GM23338 (cell line): ENCODE data around the gene ZBTB9. TPM values are rescaled to one million over a fixed set of nuclear protein-coding genes. Genes with fewer than 3 reads are reported as not detected.
"Not testable (repeated sequence)": the region's sequence is repeated elsewhere in the genome, so short reads cannot be mapped to it uniquely, and the experiment has no call there.

Source experiments
- ATAC-seq: fragments of 200-7000 bp; cut with Tn5 transposase; 3 replicates; pipeline ENCODE4 v1.9.1; 2020
- DNase-seq: peaks from one replicate; pipeline ENCODE4 v3.0.0-alpha.2; 2015; ENCODE audit warnings: low spot score
- H2AFZ ChIP-seq: fragments of 200-600 bp; sonication (generic); 2 replicates; pipeline ENCODE4 v1.8.0; 2016; ENCODE audit warnings: antibody characterized with exemption, mild to moderate bottlenecking, moderate library complexity
- H3F3A ChIP-seq: fragments of 200-600 bp; sonication (generic); replicated peaks from 2 replicates; pipeline ENCODE4 v1.8.0; 2017; ENCODE audit warnings: antibody characterized with exemption, mixed run types, low read depth
- H3K27ac ChIP-seq: fragments of 200-600 bp; sonication (generic); 2 replicates; pipeline ENCODE4 v1.6.1; 2016; ENCODE audit warnings: low read depth
- H3K27me3 ChIP-seq: fragments of 200-600 bp; sonication (generic); 2 replicates; pipeline ENCODE4 v1.8.0; 2016; ENCODE audit warnings: mild to moderate bottlenecking, mixed run types, moderate library complexity; ENCODE audit not compliant: insufficient read depth
- H3K36me3 ChIP-seq: fragments of 200-600 bp; sonication (generic); 2 replicates; pipeline ENCODE4 v1.8.0; 2016; ENCODE audit warnings: mild to moderate bottlenecking; ENCODE audit not compliant: insufficient read depth
- H3K4me1 ChIP-seq: fragments of 200-600 bp; sonication (generic); 2 replicates; pipeline ENCODE4 v1.8.0; 2016; ENCODE audit warnings: mild to moderate bottlenecking, moderate library complexity; ENCODE audit not compliant: insufficient read depth
- H3K4me2 ChIP-seq: fragments of 200-600 bp; sonication (generic); 2 replicates; pipeline ENCODE4 v1.7.1; 2017; ENCODE audit warnings: mixed run types
- H3K4me3 ChIP-seq: fragments of 200-600 bp; sonication (generic); 2 replicates; pipeline ENCODE4 v1.6.1; 2016; ENCODE audit warnings: mixed run types
- H3K79me2 ChIP-seq: fragments of 200-600 bp; sonication (generic); replicated peaks from 2 replicates; pipeline ENCODE4 v1.8.0; 2017; ENCODE audit warnings: mild to moderate bottlenecking; ENCODE audit not compliant: insufficient read depth
- H3K9me2 ChIP-seq: fragments of 200-600 bp; sonication (generic); 2 replicates; pipeline ENCODE4 v1.8.0; 2017; ENCODE audit not compliant: insufficient read depth
- H4K20me1 ChIP-seq: fragments of 200-600 bp; sonication (generic); replicated peaks from 2 replicates; pipeline ENCODE4 v1.8.0; 2017; ENCODE audit warnings: mild to moderate bottlenecking; ENCODE audit not compliant: insufficient read depth
- H3K27ac Mint-ChIP-seq: 2 replicates; pipeline ENCODE4 v1.8.0; 2020; ENCODE audit warnings: inconsistent platforms, mild to moderate bottlenecking, moderate library complexity, mixed read lengths
- H3K27me3 Mint-ChIP-seq: 3 replicates; pipeline ENCODE4 v1.8.0; 2022; ENCODE audit warnings: low read depth, mild to moderate bottlenecking, moderate library complexity, mixed read lengths, inconsistent platforms; ENCODE audit not compliant: insufficient read depth, poor library complexity
- H3K36me3 Mint-ChIP-seq: 3 replicates; pipeline ENCODE4 v1.8.0; 2021; ENCODE audit warnings: low read depth, mild to moderate bottlenecking, inconsistent platforms, moderate library complexity, mixed read lengths
- H3K4me1 Mint-ChIP-seq: 3 replicates; pipeline ENCODE4 v1.8.0; 2020; ENCODE audit warnings: mild to moderate bottlenecking, inconsistent platforms, mixed read lengths
- H3K4me3 Mint-ChIP-seq: 3 replicates; pipeline ENCODE4 v1.8.0; 2021; ENCODE audit warnings: moderate library complexity, mild to moderate bottlenecking, inconsistent platforms, mixed read lengths
- H3K9me3 Mint-ChIP-seq: 3 replicates; pipeline ENCODE4 v1.8.0; 2020; ENCODE audit warnings: moderate library complexity, mild to moderate bottlenecking, inconsistent platforms, mixed read lengths
- CTCF ChIP-seq, 2 experiments: fragments of 200-600 bp in 1 of 2; sonication (generic) in 1 of 2; conservative IDR thresholded peaks; 2 replicates each; pipeline versions ENCODE4 v1.5.1 to v1.6.1; 2016 to 2017; ENCODE audit warnings: antibody characterized with exemption in 2 of 2, low read depth in 2 of 2, mild to moderate bottlenecking in 2 of 2, moderate library complexity in 1 of 2
- EZH2 ChIP-seq: fragments of 200-600 bp; sonication (generic); IDR thresholded peaks from one replicate; pipeline ENCODE4 v1.8.0; 2017; ENCODE audit warnings: antibody characterized with exemption, mild to moderate bottlenecking, low read depth; ENCODE audit not compliant: unreplicated experiment
- NANOG ChIP-seq: IDR thresholded peaks from 2 replicates; pipeline ENCODE4 v1.6.1; 2016; ENCODE audit warnings: antibody characterized with exemption, borderline replicate concordance
- POLR2AphosphoS5 ChIP-seq: IDR thresholded peaks from 2 replicates; pipeline ENCODE4 v1.6.1; 2016; ENCODE audit warnings: antibody characterized with exemption, low read depth
- STAT1 ChIP-seq: IDR thresholded peaks from one replicate; pipeline ENCODE4 v1.6.1; 2016; ENCODE audit warnings: antibody characterized with exemption; ENCODE audit not compliant: unreplicated experiment
- ZNF114 ChIP-seq: fragments of 250-450 bp; sonication (Bioruptor Pico); IDR thresholded peaks from 2 replicates; pipeline ENCODE4 v1.5.0; 2020; ENCODE audit warnings: mild to moderate bottlenecking, moderate library complexity
- ZNF462 ChIP-seq: fragments of 250-450 bp; sonication (Bioruptor Pico); IDR thresholded peaks from 2 replicates; pipeline ENCODE4 v1.5.0; 2020; ENCODE audit warnings: mild to moderate bottlenecking, moderate library complexity
- polyA plus RNA-seq: library from polyadenylated mRNA; unstranded; fragments of >200 nt; fragmentation: Nextera tagmentation; extraction: Ambion mirVana; gene quantifications from 2 replicates; pipeline ENCODE4 v1.2.1, GENCODE V29; 2016
- total RNA-seq: library from RNA; depleted of rRNA; stranded (reverse); fragments of >200 nt; shearing (Covaris generic); gene quantifications from 2 replicates; pipeline ENCODE4 v1.2.3, GENCODE V29; 2014
- TF ChIP-seq, protein P1 (sequence below): IDR thresholded peaks from 2 replicates; pipeline ENCODE4 v1.6.1; 2016; ENCODE audit warnings: antibody characterized with exemption

The ZBTB9 gene
- total and polyA plus RNA-seq, 2 experiments from 2014 or later: 13.5 to 17.9 TPM

DNA sequence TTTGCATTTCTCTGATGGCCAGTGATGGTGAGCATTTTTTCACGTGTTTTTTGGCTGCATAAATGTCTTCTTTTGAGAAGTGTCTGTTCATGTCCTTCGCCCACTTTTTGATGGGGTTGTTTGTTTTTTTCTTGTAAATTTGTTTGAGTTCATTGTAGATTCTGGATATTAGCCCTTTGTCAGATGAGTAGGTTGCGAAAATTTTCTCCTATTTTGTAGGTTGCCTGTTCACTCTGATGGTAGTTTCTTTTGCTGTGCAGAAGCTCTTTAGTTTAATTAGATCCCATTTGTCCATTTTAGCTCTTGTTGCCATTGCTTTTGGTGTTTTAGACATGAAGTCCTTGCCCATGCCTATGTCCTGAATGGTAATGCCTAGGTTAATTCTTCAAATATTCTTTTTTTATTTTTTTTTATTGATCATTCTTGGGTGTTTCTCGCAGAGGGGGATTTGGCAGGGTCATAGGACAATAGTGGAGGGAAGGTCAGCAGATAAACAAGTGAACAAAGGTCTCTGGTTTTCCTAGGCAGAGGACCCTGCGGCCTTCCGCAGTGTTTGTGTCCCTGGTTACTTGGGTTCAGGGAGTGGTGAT, 30.4 kb downstream of the ZBTB9 start:
- H3K4me3 ChIP-seq, H3K4me3 Mint-ChIP-seq, H3K4me1 Mint-ChIP-seq, H3K36me3 Mint-ChIP-seq, H3K36me3 ChIP-seq, H3K27ac Mint-ChIP-seq, H3K4me2 ChIP-seq, H3K79me2 ChIP-seq, H3K9me2 ChIP-seq, H4K20me1 ChIP-seq, ATAC-seq, H2AFZ ChIP-seq, DNase-seq, H3K27me3 ChIP-seq, H3K27me3 Mint-ChIP-seq, H3F3A ChIP-seq, H3K27ac ChIP-seq, H3K4me1 ChIP-seq: not testable (repeated sequence)
- peaks cover 17% of the 10 kb centered on the region for H3K9me3 Mint-ChIP-seq

DNA sequence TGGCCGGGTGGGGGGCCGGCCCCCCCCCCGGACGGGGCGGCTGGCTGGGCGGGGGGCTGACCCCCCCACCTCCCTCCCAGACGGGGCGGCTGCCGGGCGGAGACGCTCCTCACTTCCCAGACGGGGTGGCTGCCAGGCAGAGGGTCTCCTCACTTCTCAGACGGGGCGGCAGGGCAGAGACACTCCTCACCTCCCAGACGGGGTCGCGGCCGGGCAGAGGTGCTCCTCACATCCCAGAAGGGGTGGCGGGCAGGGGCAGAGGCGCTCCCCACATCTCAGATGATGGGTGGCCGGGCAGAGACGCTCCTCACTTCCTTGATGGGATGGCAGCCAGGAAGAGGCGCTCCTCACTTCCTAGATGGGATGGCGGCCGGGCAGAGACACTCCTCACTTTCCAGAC, 31.3 kb downstream of the ZBTB9 start:
- not testable (repeated sequence) for H3K27me3 ChIP-seq, H3K4me2 ChIP-seq, H3K9me2 ChIP-seq, H3K4me3 ChIP-seq, H3K36me3 Mint-ChIP-seq, H3K27ac ChIP-seq, H2AFZ ChIP-seq, H3K4me1 ChIP-seq, DNase-seq, ATAC-seq, H3F3A ChIP-seq, H3K4me1 Mint-ChIP-seq, H4K20me1 ChIP-seq, H3K27ac Mint-ChIP-seq, H3K4me3 Mint-ChIP-seq, H3K79me2 ChIP-seq, H3K36me3 ChIP-seq, H3K27me3 Mint-ChIP-seq
- peaks cover 17% of the 10 kb centered on the region for H3K9me3 Mint-ChIP-seq

- Histone ChIP-seq H3K4me3 (no peak overlapping the region), H3K79me2 (no peaks in the 10 kb centered on the region), H3K4me1 (no peaks in the 10 kb centered on the region), H3K9me2 (no peaks in the 10 kb centered on the region), H3F3A (no peaks in the 10 kb centered on the region), H3K4me2 (no peak overlapping the region), H3K27ac (no peak overlapping the region), H2AFZ (no peak overlapping the region; the same call in 1 of the 2 replicates), H3K36me3 (no peaks in the 10 kb centered on the region), H3K27me3 (no peaks in the 10 kb centered on the region), H4K20me1 (no peaks in the 10 kb centered on the region)
- DNase-seq (no peak), ATAC-seq (no peak)
- Mint-ChIP-seq H3K4me3 (no peak overlapping the region), H3K27ac (no peak overlapping the region), H3K27me3 (peaks cover 12% of the 10 kb centered on the region), H3K9me3 (peaks cover 17% of the 10 kb centered on the region), H3K36me3 (peaks cover 6% of the 10 kb centered on the region; the same call in 2 of the 3 replicates), H3K4me1 (peaks cover 6% of the 10 kb centered on the region)
- no peak for TF ChIP-seq POLR2AphosphoS5
- no peak for TF ChIP-seq ZNF114
- TF ChIP-seq CTCF (conservative IDR thresholded peaks at IDR 0.05; ENCODE audit: low read depth in 2 of 2): no peak
- TF ChIP-seq NANOG: no peak
- TF ChIP-seq, protein P1, sequence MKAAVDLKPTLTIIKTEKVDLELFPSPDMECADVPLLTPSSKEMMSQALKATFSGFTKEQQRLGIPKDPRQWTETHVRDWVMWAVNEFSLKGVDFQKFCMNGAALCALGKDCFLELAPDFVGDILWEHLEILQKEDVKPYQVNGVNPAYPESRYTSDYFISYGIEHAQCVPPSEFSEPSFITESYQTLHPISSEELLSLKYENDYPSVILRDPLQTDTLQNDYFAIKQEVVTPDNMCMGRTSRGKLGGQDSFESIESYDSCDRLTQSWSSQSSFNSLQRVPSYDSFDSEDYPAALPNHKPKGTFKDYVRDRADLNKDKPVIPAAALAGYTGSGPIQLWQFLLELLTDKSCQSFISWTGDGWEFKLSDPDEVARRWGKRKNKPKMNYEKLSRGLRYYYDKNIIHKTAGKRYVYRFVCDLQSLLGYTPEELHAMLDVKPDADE: no peak
- no peak for TF ChIP-seq STAT1
- TF ChIP-seq EZH2: no peak
- TF ChIP-seq ZNF462 (CRISPR knock-in tag): no peak
Observed at GRCh38 chr6:33488339-33488738, 34.0 kb downstream of the ZBTB9 start.
